ENCODE data around the gene HECTD2. TPM values are rescaled to one million over a fixed set of nuclear protein-coding genes. Genes with fewer than 3 reads are reported as not detected.

The HECTD2 gene
- total and polyA plus RNA-seq, 3 donors from 2014 or later = 9.0 to 22.3 (median 20.3) TPM

DNA sequence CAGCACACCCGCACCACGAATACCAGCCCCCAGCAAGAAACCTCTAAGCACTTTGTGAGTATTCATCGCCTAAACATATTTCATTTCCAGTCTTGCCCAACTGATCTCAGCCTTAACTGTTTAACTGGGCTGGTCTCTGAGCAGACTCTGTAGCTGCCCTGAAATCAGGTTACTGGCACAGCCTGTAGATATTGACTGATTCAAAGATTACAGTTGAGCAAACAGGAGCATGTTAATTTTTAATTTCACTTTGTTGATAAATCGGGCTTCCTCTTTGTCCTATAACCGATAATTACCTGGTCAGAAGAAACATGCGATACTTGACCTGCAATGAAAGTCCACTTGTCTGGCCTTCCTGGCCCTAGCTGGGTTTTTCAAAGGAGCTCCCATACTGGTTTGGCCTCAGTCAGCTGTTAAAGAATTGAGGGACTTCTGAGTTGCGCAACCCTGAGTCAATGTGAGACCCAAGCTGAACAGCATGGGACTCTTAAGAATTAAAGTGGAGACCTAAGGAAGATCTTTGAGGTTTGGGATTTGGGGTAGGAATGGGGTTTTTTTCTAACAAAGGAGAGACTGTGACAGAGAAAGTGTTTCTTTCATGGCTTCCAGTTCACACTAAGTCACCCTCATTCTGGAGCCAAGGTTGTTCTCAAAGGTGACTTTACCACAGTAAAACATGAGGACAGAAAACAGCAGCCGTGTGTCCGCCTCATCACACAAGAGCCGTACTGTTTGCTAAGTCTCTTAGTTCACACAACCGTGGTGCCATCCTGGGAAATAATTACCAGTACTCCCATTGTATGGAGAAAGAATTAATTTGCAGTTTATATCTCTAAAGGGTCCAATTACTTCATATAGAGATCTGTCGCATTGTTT lies 146.8 kb downstream of the HECTD2 start:
- H3K4me3 ChIP-seq = no peak overlapping the region
- 92 to 95% methylated on average over 12 of the region's 12 CpGs for WGBS, 2 donors
- no peaks in the 10 kb centered on the region for H3K36me3 ChIP-seq (ENCODE audit: low read depth, missing control alignments)
- DNase-seq = no peak
- no peaks in the 10 kb centered on the region for H3K27me3 ChIP-seq
- H3K27ac ChIP-seq = no peak overlapping the region
- no peak for TF ChIP-seq POLR2A (IDR thresholded peaks at IDR 0.05)
- TF ChIP-seq, protein P1, sequence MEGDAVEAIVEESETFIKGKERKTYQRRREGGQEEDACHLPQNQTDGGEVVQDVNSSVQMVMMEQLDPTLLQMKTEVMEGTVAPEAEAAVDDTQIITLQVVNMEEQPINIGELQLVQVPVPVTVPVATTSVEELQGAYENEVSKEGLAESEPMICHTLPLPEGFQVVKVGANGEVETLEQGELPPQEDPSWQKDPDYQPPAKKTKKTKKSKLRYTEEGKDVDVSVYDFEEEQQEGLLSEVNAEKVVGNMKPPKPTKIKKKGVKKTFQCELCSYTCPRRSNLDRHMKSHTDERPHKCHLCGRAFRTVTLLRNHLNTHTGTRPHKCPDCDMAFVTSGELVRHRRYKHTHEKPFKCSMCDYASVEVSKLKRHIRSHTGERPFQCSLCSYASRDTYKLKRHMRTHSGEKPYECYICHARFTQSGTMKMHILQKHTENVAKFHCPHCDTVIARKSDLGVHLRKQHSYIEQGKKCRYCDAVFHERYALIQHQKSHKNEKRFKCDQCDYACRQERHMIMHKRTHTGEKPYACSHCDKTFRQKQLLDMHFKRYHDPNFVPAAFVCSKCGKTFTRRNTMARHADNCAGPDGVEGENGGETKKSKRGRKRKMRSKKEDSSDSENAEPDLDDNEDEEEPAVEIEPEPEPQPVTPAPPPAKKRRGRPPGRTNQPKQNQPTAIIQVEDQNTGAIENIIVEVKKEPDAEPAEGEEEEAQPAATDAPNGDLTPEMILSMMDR (IDR thresholded peaks at IDR 0.05) = no peak
- H3K4me1 ChIP-seq = no peaks in the 10 kb centered on the region
- intact Hi-C loops (cut with DNase I; ENCODE audit: low total_unique reads) = no loop called here
- H3K9me3 ChIP-seq = no peaks in the 10 kb centered on the region

DNA sequence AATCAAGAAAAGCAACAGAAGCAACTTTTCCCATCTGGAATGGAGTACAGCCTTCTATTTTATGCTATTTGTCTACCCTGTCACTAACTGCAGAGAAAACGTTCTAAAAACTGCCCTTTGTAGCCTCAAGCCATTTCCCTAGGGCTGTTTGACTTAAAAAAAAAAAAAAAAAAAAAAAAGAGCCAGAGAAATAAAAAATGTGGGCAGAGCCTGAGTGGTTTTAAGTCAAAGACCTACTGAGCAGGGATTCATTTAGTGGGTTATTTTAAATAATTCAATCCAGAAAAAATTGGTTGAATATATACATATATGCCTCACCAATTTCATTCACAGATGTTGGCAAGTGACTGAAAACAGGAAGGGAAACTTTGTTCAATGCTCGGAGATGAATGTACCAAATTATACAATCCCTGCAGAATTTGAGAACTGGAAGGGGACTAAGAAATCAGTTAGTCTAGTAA lies 147.5 kb downstream of the HECTD2 start:
- TF ChIP-seq, protein P1 (IDR thresholded peaks at IDR 0.05) = no peak
- no peak for TF ChIP-seq POLR2A (IDR thresholded peaks at IDR 0.05)
- Histone ChIP-seq H3K27me3 (no peaks in the 10 kb centered on the region), H3K4me1 (no peaks in the 10 kb centered on the region), H3K4me3 (no peak overlapping the region), H3K9me3 (no peaks in the 10 kb centered on the region), H3K36me3 (ENCODE audit: low read depth, missing control alignments) (no peaks in the 10 kb centered on the region), H3K27ac (no peak overlapping the region)
- DNase-seq = no peak
- WGBS, 2 donors = 53 to 64% methylated on average over 2 of the region's 2 CpGs
- intact Hi-C loops (cut with DNase I; ENCODE audit: low total_unique reads) = no loop called here

DNA sequence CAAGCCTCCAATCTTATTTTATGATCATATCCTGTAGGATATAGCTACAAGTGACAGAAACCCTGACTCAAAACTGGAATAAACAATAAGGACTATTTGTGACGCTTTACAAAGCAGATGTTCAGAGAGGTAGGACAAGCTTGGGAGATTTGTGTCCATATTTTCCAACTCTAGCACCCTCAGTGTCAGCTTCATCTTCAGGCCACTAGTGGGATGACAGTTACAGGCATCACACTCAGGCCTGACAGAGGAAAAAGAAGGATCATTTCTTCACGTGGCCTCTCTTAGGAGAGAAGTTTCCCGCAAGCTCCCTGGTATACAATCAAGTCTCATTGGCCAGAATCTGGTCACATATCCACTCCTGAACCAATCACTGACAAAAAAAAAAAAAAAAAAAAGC lies 148.3 kb downstream of the HECTD2 start:
- DNase-seq = no peak
- intact Hi-C loops (cut with DNase I; ENCODE audit: low total_unique reads) = no loop called here
- H3K4me3 ChIP-seq = no peak overlapping the region
- no peaks in the 10 kb centered on the region for H3K36me3 ChIP-seq (ENCODE audit: low read depth, missing control alignments)
- WGBS, 2 donors = 91 to 92% methylated on average over 3 of the region's 3 CpGs
- no peak for TF ChIP-seq POLR2A (IDR thresholded peaks at IDR 0.05)
- TF ChIP-seq, protein P1 (IDR thresholded peaks at IDR 0.05) = no peak
- H3K9me3 ChIP-seq = no peaks in the 10 kb centered on the region
- no peaks in the 10 kb centered on the region for H3K4me1 ChIP-seq
- no peak overlapping the region for H3K27ac ChIP-seq
- no peaks in the 10 kb centered on the region for H3K27me3 ChIP-seq

DNA sequence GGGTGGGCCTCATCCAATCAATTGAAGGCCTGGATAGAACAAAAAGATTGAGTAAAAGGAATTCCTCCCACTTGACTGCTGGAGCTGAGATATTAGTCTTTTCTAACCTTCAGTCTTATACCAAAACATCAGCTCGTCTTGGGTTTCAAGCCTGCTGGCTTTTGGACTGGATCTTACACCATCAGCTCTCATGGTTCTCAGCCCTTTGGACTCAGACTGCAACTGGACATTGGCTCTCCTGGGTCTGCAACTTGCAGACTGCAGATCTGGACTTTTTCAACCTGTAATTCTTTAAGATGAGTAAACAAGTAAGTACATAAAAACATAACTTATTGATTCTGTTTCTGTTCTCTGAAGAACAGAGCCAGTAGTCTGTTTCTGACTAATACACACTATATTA lies 149.0 kb downstream of the HECTD2 start:
- H3K27me3 ChIP-seq = no peaks in the 10 kb centered on the region
- 83 to 100% methylated on average over 1 of the region's 1 CpG for WGBS, 2 donors
- intact Hi-C loops (cut with DNase I; ENCODE audit: low total_unique reads) = no loop called here
- H3K9me3 ChIP-seq = no peaks in the 10 kb centered on the region
- H3K36me3 ChIP-seq (ENCODE audit: low read depth, missing control alignments) = no peaks in the 10 kb centered on the region
- TF ChIP-seq POLR2A (IDR thresholded peaks at IDR 0.05) = no peak
- TF ChIP-seq, protein P1 (IDR thresholded peaks at IDR 0.05) = no peak
- DNase-seq = no peak
- no peak overlapping the region for H3K4me3 ChIP-seq
- no peak overlapping the region for H3K27ac ChIP-seq
- no peaks in the 10 kb centered on the region for H3K4me1 ChIP-seq
